ENCODE measurements around the gene CD300H.

CD300H gene

GRCh38 chr17:74552037-74552436 lies 15.3 kb downstream of the CD300H start:
- in situ Hi-C loops (cut with MboI; ENCODE audit: low sequenced_read_pairs) = no loop called here

- in situ Hi-C loops (cut with MboI; ENCODE audit: low sequenced_read_pairs) = no loop called here
These were observed 16.7 kb downstream of the CD300H start for GRCh38 chr17:74550602-74551001.

- in situ Hi-C loops (cut with MboI; ENCODE audit: low sequenced_read_pairs) = no loop called here
These were observed 18.0 kb downstream of the CD300H start for GRCh38 chr17:74549343-74549742.

- in situ Hi-C loops (cut with MboI; ENCODE audit: low sequenced_read_pairs) = no loop called here
These were observed 19.6 kb downstream of the CD300H start for GRCh38 chr17:74547736-74548135.

- in situ Hi-C loops (cut with MboI; ENCODE audit: low sequenced_read_pairs) = no loop called here
These were observed 20.0 kb downstream of the CD300H start for GRCh38 chr17:74547264-74547663.

GRCh38 chr17:74546586-74546985 lies 20.7 kb downstream of the CD300H start:
- in situ Hi-C loops (cut with MboI; ENCODE audit: low sequenced_read_pairs) = no loop called here

GRCh38 chr17:74545843-74546230 lies 21.5 kb downstream of the CD300H start, which contains the start of gene CD300C:
TSS of gene CD300C (minus strand) at chr17:74546115. CDS start at chr17:74545782, 333 bp downstream.
- in situ Hi-C loops (cut with MboI; ENCODE audit: low sequenced_read_pairs) = no loop called here

GRCh38 chr17:74544991-74545842 lies 22.1 kb downstream of the CD300H start:
- in situ Hi-C loops (cut with MboI; ENCODE audit: low sequenced_read_pairs) = no loop called here

- in situ Hi-C loops (cut with MboI; ENCODE audit: low sequenced_read_pairs) = no loop called here
These were observed 23.2 kb downstream of the CD300H start for GRCh38 chr17:74543891-74544760.

- in situ Hi-C loops (cut with MboI; ENCODE audit: low sequenced_read_pairs) = no loop called here
These were observed 23.9 kb downstream of the CD300H start for GRCh38 chr17:74543406-74543805.

GRCh38 chr17:74542727-74543383 lies 24.5 kb downstream of the CD300H start:
- in situ Hi-C loops (cut with MboI; ENCODE audit: low sequenced_read_pairs) = no loop called here

GRCh38 chr17:74542166-74542565 lies 25.1 kb downstream of the CD300H start:
- in situ Hi-C loops (cut with MboI; ENCODE audit: low sequenced_read_pairs) = no loop called here

- in situ Hi-C loops (cut with MboI; ENCODE audit: low sequenced_read_pairs) = no loop called here
These were observed 25.9 kb downstream of the CD300H start for GRCh38 chr17:74541176-74542111.

GRCh38 chr17:74539281-74539820 lies 28.0 kb downstream of the CD300H start:
- in situ Hi-C loops (cut with MboI; ENCODE audit: low sequenced_read_pairs) = no loop called here

- in situ Hi-C loops (cut with MboI; ENCODE audit: low sequenced_read_pairs) = no loop called here
These were observed 30.4 kb downstream of the CD300H start for GRCh38 chr17:74536890-74537289.

GRCh38 chr17:74532115-74532514 lies 35.2 kb downstream of the CD300H start:
- in situ Hi-C loops (cut with MboI; ENCODE audit: low sequenced_read_pairs) = no loop called here

- in situ Hi-C loops (cut with MboI; ENCODE audit: low sequenced_read_pairs) = no loop called here
These were observed 36.0 kb downstream of the CD300H start, which contains the start of gene CD300LB for GRCh38 chr17:74531231-74531761. TSS of gene CD300LB (minus strand) at chr17:74531475. CDS start at chr17:74531350, 125 bp downstream.

GRCh38 chr17:74530831-74531150 lies 36.5 kb downstream of the CD300H start:
- in situ Hi-C loops (cut with MboI; ENCODE audit: low sequenced_read_pairs) = no loop called here

- in situ Hi-C loops (cut with MboI; ENCODE audit: low sequenced_read_pairs) = no loop called here
These were observed 38.1 kb downstream of the CD300H start for GRCh38 chr17:74529243-74529642.
